GM12892 (cell line): ENCODE measurements around the gene C2CD4C.

ENCODE experiments used
- POLR2A ChIP-seq: IDR thresholded peaks from 2 replicates; pipeline ENCODE4 v1.6.1; 2011; ENCODE audit warnings: low read depth, low read length, control low read depth
- POLR2AphosphoS5 ChIP-seq: IDR thresholded peaks from 2 replicates; pipeline ENCODE4 v1.6.1; 2011; ENCODE audit warnings: low read depth, low read length, control low read depth
- TAF1 ChIP-seq: IDR thresholded peaks from 2 replicates; pipeline ENCODE4 v1.6.1; 2011; ENCODE audit warnings: low read depth, mild to moderate bottlenecking, control low read depth, low read length, borderline replicate concordance

GRCh38 chr19:388691-389090 is 20.3 kb downstream of the C2CD4C start:
- TF ChIP-seq POLR2A (no peak), POLR2AphosphoS5 (no peak), TAF1 (no peak)
